HG03135 (cell line): ENCODE results near the gene FHOD1.

ENCODE experiments used
- ATAC-seq: cut with Tn5 transposase; IDR thresholded peaks from one replicate; pipeline ENCODE4 v1.9.1; 2021; ENCODE audit warnings: mild to moderate bottlenecking, moderate library complexity; ENCODE audit not compliant: unreplicated experiment

FHOD1 gene

GRCh38 chr16:67210069-67210937 lies 37.0 kb downstream of the FHOD1 start:
- ATAC-seq: no peak

- no peak for ATAC-seq
These were observed 37.7 kb downstream of the FHOD1 start for GRCh38 chr16:67209565-67209964.

GRCh38 chr16:67208154-67208896 lies 39.0 kb downstream of the FHOD1 start:
- no peak for ATAC-seq

GRCh38 chr16:67207249-67208091 lies 39.8 kb downstream of the FHOD1 start:
- no peak for ATAC-seq

- no peak for ATAC-seq
These were observed 40.4 kb downstream of the FHOD1 start for GRCh38 chr16:67206838-67207248.

GRCh38 chr16:67206129-67206837 lies 41.0 kb downstream of the FHOD1 start:
- ATAC-seq: no peak

GRCh38 chr16:67204076-67204475 lies 43.2 kb downstream of the FHOD1 start:
- no peak for ATAC-seq

- ATAC-seq: no peak
These were observed 44.3 kb downstream of the FHOD1 start for GRCh38 chr16:67202956-67203493.

GRCh38 chr16:67202426-67202825 lies 44.9 kb downstream of the FHOD1 start:
- ATAC-seq: no peak

- ATAC-seq: no peak
These were observed 45.6 kb downstream of the FHOD1 start for GRCh38 chr16:67201411-67202345.

- ATAC-seq: no peak
These were observed 46.8 kb downstream of the FHOD1 start for GRCh38 chr16:67200491-67200890.

- no peak for ATAC-seq
These were observed 47.5 kb downstream of the FHOD1 start for GRCh38 chr16:67199808-67200198.

GRCh38 chr16:67199011-67199807 lies 48.1 kb downstream of the FHOD1 start, which contains the start of gene ELMO3:
ELMO3 (plus strand) TSS chr16:67199131; CDS start chr16:67199327, 196 bp downstream.
- no peak for ATAC-seq

- no peak for ATAC-seq
These were observed 49.0 kb downstream of the FHOD1 start for GRCh38 chr16:67198238-67198734.

- no peak for ATAC-seq
These were observed 49.6 kb downstream of the FHOD1 start for GRCh38 chr16:67197704-67198103.

GRCh38 chr16:67196881-67197280 lies 50.4 kb downstream of the FHOD1 start:
- no peak for ATAC-seq

- no peak for ATAC-seq
These were observed 51.6 kb downstream of the FHOD1 start for GRCh38 chr16:67195676-67196075.

GRCh38 chr16:67194260-67194659 lies 53.0 kb downstream of the FHOD1 start:
- ATAC-seq: no peak
